SJCRH30 (cell line): ENCODE measurements around the gene HCFC1. TPM values are rescaled to one million over a fixed set of nuclear protein-coding genes. Genes with fewer than 3 reads are reported as not detected.

Source experiments
- DNase-seq, 2 experiments: peaks; one replicate each; pipeline ENCODE4 v3.0.0-alpha.2; 2015 to 2020
- H3K27ac ChIP-seq: fragments of 250-450 bp; sonication (Bioruptor Pico); 2 replicates; pipeline ENCODE4 v1.5.1; 2020; ENCODE audit warnings: mild to moderate bottlenecking, moderate library complexity
- H3K27me3 ChIP-seq: fragments of 250-450 bp; sonication (Bioruptor Pico); 2 replicates; pipeline ENCODE4 v1.5.1; 2020; ENCODE audit warnings: mild to moderate bottlenecking, moderate library complexity
- H3K36me3 ChIP-seq: fragments of 250-450 bp; sonication (Bioruptor Pico); 2 replicates; pipeline ENCODE4 v1.5.1; 2020; ENCODE audit warnings: mild to moderate bottlenecking, moderate library complexity
- H3K4me1 ChIP-seq: fragments of 250-450 bp; sonication (Bioruptor Pico); 2 replicates; pipeline ENCODE4 v1.5.1; 2020; ENCODE audit warnings: mild to moderate bottlenecking, moderate library complexity
- H3K4me3 ChIP-seq: fragments of 250-450 bp; sonication (Bioruptor Pico); 2 replicates; pipeline ENCODE4 v1.5.1; 2020; ENCODE audit warnings: mild to moderate bottlenecking, moderate library complexity
- H3K9me3 ChIP-seq: fragments of 250-450 bp; sonication (Bioruptor Pico); replicated peaks from 2 replicates; pipeline ENCODE4 v1.5.1; 2020; ENCODE audit warnings: mild to moderate bottlenecking, moderate library complexity
- total RNA-seq: library from RNA; depleted of rRNA; stranded (reverse); fragments of >200 nt; shearing (Covaris generic); gene quantifications from 2 replicates; pipeline ENCODE4 v1.2.3, GENCODE V29; 2014

HCFC1 gene
- total RNA-seq, 1 experiment from 2014 or later: 55.6 TPM

DNA sequence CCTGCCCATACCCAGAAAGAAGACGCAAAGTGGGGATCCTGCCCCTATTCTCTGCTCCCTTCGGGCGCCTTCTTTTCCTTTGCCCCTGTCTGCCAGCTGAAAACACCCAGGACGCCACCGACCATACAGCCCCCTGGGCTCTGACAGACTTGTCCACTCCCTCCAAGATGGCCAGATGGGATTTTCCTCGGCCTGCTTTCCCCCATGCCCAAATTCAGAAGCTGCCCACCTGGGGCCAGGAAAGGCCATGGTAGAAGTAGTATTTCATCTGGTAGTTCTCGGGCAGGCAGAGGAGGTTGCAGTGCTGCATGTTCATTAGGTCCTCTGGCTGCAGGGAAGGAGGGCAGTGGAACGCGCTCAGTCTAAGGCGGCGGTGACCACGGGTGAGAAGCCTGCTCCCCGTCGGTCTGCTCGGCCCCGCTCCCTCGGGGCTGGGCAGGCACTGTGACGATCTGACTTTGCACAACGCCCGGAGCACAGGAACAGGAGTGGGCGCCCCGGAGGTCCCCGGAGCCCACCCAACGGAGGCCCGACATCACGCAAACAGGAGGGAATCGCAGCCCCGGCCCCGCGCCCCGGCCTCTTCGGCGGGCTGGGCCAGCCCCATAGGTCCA lies 37.4 kb downstream of the HCFC1 start:
- Histone ChIP-seq H3K27ac (0 out of 2 replicates have a peak overlapping the region, but pooled peaks have one; percentile 5), H3K4me1 (no peaks in the 10 kb centered on the region), H3K4me3 (peak overlapping the region; percentile 82), H3K9me3 (no peaks in the 10 kb centered on the region), H3K27me3 (no peaks in the 10 kb centered on the region), H3K36me3 (no peaks in the 10 kb centered on the region)
- DNase-seq: no peak

- Histone ChIP-seq H3K9me3 (no peaks in the 10 kb centered on the region), H3K27ac (no peak overlapping the region), H3K27me3 (no peaks in the 10 kb centered on the region), H3K4me1 (no peaks in the 10 kb centered on the region), H3K36me3 (no peaks in the 10 kb centered on the region), H3K4me3 (peak overlapping the region; percentile 82)
- no peak for DNase-seq
Observed at GRCh38 chrX:153933748-153934147, 37.9 kb downstream of the HCFC1 start.

GRCh38 chrX:153932220-153932915 lies 39.2 kb downstream of the HCFC1 start:
- Histone ChIP-seq H3K9me3 (no peaks in the 10 kb centered on the region), H3K4me3 (no peak overlapping the region), H3K36me3 (no peaks in the 10 kb centered on the region), H3K4me1 (no peaks in the 10 kb centered on the region), H3K27me3 (no peaks in the 10 kb centered on the region), H3K27ac (no peak overlapping the region)
- DNase-seq: no peak

- Histone ChIP-seq H3K36me3 (no peaks in the 10 kb centered on the region), H3K27ac (no peak overlapping the region), H3K4me3 (no peak overlapping the region), H3K9me3 (no peaks in the 10 kb centered on the region), H3K4me1 (no peaks in the 10 kb centered on the region), H3K27me3 (no peaks in the 10 kb centered on the region)
- DNase-seq: no peak
Observed at GRCh38 chrX:153931748-153932147, 39.9 kb downstream of the HCFC1 start.

GRCh38 chrX:153931151-153931550 lies 40.5 kb downstream of the HCFC1 start:
- no peak overlapping the region for H3K27ac ChIP-seq
- H3K4me1 ChIP-seq: 0 out of 2 replicates have a peak, but pooled peaks cover 3% of the 10 kb centered on the region
- no peaks in the 10 kb centered on the region for H3K36me3 ChIP-seq
- H3K27me3 ChIP-seq: no peaks in the 10 kb centered on the region
- H3K4me3 ChIP-seq: no peak overlapping the region
- no peak for DNase-seq
- no peaks in the 10 kb centered on the region for H3K9me3 ChIP-seq

DNA sequence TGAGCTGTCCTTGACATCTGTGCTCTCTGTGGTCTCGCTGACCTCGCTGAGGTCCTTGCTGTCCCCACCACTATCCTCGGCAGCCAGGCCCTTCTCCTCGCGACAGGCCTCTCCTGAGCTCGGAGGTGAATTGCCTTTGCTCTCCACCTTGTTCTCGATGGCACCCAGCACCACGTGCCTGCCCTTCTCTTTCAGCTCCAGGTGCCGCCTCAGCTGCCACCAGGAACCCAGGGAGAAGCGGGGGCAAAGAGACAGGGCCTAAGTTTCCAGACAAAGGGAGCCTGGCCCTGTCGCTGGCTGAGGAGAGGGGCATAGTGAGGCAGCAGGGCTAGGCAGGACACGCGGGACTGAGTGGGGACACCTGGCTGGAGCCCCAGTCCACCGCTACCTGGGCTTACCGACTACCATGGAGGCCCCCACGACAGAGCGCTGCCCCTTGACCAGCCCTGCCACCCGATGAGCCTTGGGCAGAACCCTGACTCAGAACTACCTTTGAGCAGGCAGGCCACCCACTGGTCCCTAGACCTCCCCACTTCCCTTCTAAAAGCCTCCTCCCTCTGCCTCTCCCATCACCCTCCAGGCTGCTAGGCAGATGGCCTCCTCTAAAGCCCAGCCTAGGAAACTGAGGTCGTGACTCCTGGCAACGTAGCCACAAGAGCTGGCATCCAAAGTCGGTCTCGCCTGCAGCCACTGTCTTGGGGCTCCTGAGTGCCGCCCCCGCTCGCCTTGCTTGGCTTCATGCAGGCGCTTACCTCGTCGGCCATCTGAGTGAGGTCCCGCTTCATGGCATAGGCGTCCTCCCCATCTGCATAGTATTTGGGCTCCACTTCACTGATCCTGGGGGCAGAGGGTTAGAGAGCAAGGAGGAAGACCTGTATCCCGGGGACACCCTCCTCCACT lies 41.4 kb downstream of the HCFC1 start:
- no peaks in the 10 kb centered on the region for H3K9me3 ChIP-seq
- H3K36me3 ChIP-seq: no peaks in the 10 kb centered on the region
- no peak overlapping the region for H3K4me3 ChIP-seq
- DNase-seq: no peak
- no peaks in the 10 kb centered on the region for H3K27me3 ChIP-seq
- H3K27ac ChIP-seq: no peak overlapping the region
- peaks cover 3% of the 10 kb centered on the region; the same call in 1 of the 2 replicates for H3K4me1 ChIP-seq

DNA sequence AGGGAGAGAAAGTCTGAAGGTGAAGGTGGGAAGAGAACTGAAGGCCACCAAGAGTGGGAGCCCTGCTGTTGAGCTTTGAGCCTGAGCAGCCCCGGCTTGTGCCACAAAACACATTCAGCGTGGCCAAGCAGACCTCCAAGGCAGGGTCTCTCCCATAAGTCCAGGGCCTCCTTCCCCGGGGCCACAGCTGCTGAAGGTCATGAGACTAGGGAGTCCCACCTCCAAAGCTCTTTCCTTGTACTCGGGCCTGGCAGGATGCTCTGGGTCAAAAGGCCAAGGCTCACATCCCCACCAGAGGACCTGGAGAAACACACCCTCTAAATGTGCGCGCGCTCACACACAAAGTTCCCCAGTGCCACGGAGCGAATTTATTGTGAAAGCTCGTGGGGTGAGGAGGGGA lies 42.0 kb downstream of the HCFC1 start:
- no peak for DNase-seq
- Histone ChIP-seq H3K9me3 (no peaks in the 10 kb centered on the region), H3K27ac (no peak overlapping the region), H3K4me1 (peaks cover 3% of the 10 kb centered on the region; the same call in 1 of the 2 replicates), H3K27me3 (no peaks in the 10 kb centered on the region), H3K36me3 (no peaks in the 10 kb centered on the region), H3K4me3 (no peak overlapping the region)

GRCh38 chrX:153928846-153929245 lies 42.8 kb downstream of the HCFC1 start:
- Histone ChIP-seq H3K4me1 (peaks cover 3% of the 10 kb centered on the region; the same call in 1 of the 2 replicates), H3K27me3 (no peaks in the 10 kb centered on the region), H3K4me3 (no peak overlapping the region), H3K27ac (no peak overlapping the region), H3K9me3 (no peaks in the 10 kb centered on the region), H3K36me3 (no peaks in the 10 kb centered on the region)
- no peak for DNase-seq

DNA sequence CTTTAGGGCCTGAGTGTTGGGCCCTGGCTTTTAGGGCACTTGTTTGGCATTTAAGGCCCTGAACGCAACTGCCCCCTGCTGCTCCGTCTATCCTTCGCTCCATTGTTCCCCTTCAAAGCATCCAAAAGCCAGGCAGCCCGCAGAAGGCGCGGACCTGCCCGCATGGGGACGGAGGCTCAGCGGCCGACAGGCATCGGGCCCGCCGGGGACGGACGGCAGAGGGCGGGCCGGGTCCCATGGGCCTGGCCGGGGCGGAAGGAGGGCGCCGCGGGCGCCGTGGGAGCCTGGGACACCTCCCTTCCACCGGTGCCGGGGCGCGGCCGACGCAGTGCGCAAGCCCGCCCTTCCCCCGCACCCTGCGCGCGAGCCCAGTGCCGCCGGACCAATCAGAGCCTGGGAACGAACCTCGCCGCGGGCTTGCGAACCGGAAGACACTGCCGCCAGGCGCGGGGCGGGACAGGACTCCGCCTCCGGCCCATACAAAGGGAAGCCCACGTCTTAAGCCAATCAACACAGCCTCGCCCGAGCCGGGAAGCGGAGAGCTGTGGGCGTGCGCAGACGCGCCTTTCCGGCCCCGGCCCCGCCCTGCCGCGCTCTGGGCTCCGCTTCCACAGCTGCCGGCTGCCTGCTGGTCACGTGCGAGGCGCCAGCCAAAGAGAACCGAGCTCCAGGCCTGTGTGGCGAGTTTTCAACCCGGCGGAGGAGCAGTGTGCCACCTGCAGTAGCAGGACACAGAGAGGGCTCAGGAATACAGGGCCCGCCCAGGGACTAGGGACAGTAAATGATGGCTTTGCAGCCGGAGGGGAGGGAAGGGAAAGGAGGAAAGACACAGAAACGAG lies 43.5 kb downstream of the HCFC1 start:
- H3K27me3 ChIP-seq: no peaks in the 10 kb centered on the region
- peak; percentile 94 to 96 for DNase-seq
- no peaks in the 10 kb centered on the region for H3K9me3 ChIP-seq
- peak overlapping the region; percentile 78 for H3K4me3 ChIP-seq
- peaks cover 3% of the 10 kb centered on the region; the same call in 1 of the 2 replicates for H3K4me1 ChIP-seq
- peak overlapping the region; percentile 93 for H3K27ac ChIP-seq
- no peaks in the 10 kb centered on the region for H3K36me3 ChIP-seq

DNA sequence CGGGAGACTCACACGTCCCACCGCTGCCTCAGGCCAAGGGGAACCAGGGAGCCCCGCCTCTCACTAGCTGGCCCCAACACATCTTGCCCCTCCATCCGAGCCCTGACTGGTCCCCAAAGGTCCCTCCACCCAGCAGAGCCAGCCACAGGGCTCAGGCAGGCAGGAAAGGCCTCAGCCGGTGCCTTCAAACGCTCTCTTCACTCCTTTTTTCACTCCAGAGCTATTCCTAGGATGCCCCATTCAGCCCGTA lies 44.0 kb downstream of the HCFC1 start:
- H3K27me3 ChIP-seq: no peaks in the 10 kb centered on the region

DNA sequence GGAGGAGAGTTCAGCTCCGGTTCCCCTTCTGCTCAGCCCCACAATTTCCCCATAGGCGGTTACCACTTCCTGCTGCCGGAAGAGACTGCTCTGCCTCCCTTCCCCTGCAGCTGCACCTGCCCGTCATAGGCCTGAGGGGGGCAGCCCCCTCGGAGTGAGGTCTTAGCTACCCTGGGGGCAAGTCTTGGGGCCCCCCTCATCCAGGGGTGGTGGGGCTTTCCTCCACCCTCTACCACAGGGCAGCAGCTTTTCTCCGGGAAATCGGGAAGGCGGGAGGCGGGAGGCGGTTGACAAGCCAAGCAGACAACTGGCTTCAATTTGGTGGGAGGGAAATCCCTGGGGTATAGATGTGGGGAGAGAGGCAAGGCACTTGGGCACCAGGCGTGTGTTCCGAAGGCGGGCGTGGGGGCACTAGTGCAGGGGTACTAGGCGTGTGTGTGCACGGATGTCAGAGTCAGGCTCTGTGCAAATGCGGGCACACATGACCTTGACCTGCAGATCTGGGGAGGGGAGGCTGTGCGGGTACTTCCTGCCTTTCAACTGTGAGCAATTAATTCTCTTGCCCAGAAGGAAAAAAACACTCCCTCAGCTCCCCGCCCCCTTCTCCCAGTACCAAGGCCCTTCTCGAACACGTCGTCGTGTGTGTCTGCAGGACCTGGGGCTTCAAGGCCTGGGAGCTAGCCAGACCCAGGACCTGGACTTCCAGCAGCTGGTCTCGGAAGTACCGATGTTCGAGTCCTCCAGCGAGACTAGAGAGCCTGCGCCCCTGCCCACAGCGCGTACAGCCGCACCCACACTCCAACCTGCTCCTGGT lies 44.6 kb downstream of the HCFC1 start:
- no peaks in the 10 kb centered on the region for H3K36me3 ChIP-seq
- H3K9me3 ChIP-seq: no peaks in the 10 kb centered on the region
- H3K4me3 ChIP-seq: peak overlapping the region; percentile 78
- peak overlapping the region; percentile 93 for H3K27ac ChIP-seq
- H3K27me3 ChIP-seq: no peaks in the 10 kb centered on the region
- peaks cover 6% of the 10 kb centered on the region for H3K4me1 ChIP-seq
- DNase-seq: peak; percentile 88 to 91

More for the DNA sequence above, 44.0 kb downstream of the HCFC1 start:
- no peaks in the 10 kb centered on the region for H3K9me3 ChIP-seq
- peak overlapping the region; percentile 93 for H3K27ac ChIP-seq
- peaks cover 3% of the 10 kb centered on the region for H3K4me1 ChIP-seq
- H3K4me3 ChIP-seq: peak overlapping the region; percentile 78
- no peak for DNase-seq
- H3K36me3 ChIP-seq: no peaks in the 10 kb centered on the region

GRCh38 chrX:153926552-153926857 lies 45.1 kb downstream of the HCFC1 start:
- peak overlapping the region; percentile 93 for H3K27ac ChIP-seq
- no peak for DNase-seq
- peaks cover 6% of the 10 kb centered on the region for H3K4me1 ChIP-seq
- H3K4me3 ChIP-seq: peak overlapping the region; percentile 78
- no peaks in the 10 kb centered on the region for H3K27me3 ChIP-seq
- H3K9me3 ChIP-seq: no peaks in the 10 kb centered on the region
- H3K36me3 ChIP-seq: no peaks in the 10 kb centered on the region

- Histone ChIP-seq H3K36me3 (no peaks in the 10 kb centered on the region), H3K9me3 (no peaks in the 10 kb centered on the region), H3K27me3 (no peaks in the 10 kb centered on the region), H3K27ac (peak within 1 kb of the TSS; percentile 93), H3K4me1 (peaks cover 6% of the 10 kb centered on the region), H3K4me3 (peak within 1 kb of the TSS; percentile 78)
- no peak for DNase-seq
Observed at GRCh38 chrX:153925739-153926551, 45.7 kb downstream of the HCFC1 start, which contains the start of gene ARHGAP4. ARHGAP4 (minus strand) TSS chrX:153926264; CDS start chrX:153926202, 62 bp downstream.
